BE2C (cell line): ENCODE results near the gene EFHD1.

Experiments used
- DNase-seq: peaks from one replicate; pipeline ENCODE4 v3.0.0-alpha.2; 2020
- H3K27me3 ChIP-seq: fragments of 250-450 bp; sonication (Bioruptor Pico); 2 replicates; pipeline ENCODE4 v1.5.1; 2020; ENCODE audit warnings: mild to moderate bottlenecking
- H3K36me3 ChIP-seq: fragments of 250-450 bp; sonication (Bioruptor Pico); 2 replicates; pipeline ENCODE4 v1.5.1; 2020; ENCODE audit warnings: mild to moderate bottlenecking
- H3K4me1 ChIP-seq: fragments of 250-450 bp; sonication (Bioruptor Pico); 2 replicates; pipeline ENCODE4 v1.5.1; 2020
- H3K4me3 ChIP-seq: 2 replicates; pipeline ENCODE4 v1.5.1; 2011; ENCODE audit warnings: low read depth, low read length
- H3K9me3 ChIP-seq: fragments of 250-450 bp; sonication (Bioruptor Pico); 2 replicates; pipeline ENCODE4 v1.5.1; 2020
- TF ChIP-seq, protein P1 (sequence below): IDR thresholded peaks from 2 replicates; pipeline ENCODE4 v1.5.1; 2012; ENCODE audit warnings: mild to moderate bottlenecking, low read depth, low read length

Gene EFHD1

DNA sequence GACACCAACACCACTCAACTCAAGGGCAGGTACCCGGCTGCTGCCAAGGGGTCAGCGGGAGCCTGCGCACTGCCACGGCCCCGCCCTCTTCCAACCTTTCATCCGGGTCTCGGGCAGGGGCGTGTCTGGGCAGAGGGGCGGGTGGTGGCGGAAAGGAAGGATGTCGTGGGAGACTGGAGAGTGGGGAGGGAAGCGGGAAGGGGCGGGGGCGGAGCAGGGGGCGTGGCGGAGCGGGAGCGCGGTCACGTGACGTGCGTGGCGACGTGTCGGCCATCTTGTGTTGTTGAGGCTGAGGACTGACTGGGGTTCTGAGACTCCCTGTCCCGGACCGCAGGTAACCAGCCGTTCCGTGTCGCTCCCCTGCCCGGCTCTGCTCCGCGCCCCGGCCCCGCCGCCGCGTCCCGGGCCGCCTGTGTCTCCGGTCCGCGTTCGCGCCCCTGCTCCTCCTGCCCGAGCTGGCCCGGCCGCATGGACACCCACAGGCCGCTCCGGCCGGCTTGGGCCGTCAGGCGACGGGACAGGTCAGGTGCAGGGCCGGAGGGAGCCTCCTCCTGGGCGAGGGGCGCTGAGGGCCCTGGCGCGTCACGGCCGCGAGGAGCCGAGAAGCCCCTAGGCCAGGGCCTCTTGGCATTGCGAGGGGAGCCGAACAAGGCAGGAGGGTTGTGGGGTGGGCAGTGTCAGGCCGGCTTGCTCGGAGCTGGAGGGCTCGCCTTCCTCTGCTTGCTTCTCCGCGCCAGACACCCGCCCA lies 63.8 kb downstream of the EFHD1 start, which contains the start of gene GIGYF2:
TSS of gene GIGYF2 (plus strand) at position 273 of the 748 bp plus-strand sequence. CDS start 37,867 bp downstream, outside the sequence.
- Histone ChIP-seq H3K9me3 (no peaks in the 10 kb centered on the region), H3K36me3 (no peaks in the 10 kb centered on the region; the same call in 1 of the 2 replicates), H3K4me1 (peaks cover 9% of the 10 kb centered on the region), H3K27me3 (no peaks in the 10 kb centered on the region), H3K4me3 (peak within 1 kb of the TSS; percentile 94)
- peak; percentile 98 for DNase-seq
- TF ChIP-seq, protein P1, sequence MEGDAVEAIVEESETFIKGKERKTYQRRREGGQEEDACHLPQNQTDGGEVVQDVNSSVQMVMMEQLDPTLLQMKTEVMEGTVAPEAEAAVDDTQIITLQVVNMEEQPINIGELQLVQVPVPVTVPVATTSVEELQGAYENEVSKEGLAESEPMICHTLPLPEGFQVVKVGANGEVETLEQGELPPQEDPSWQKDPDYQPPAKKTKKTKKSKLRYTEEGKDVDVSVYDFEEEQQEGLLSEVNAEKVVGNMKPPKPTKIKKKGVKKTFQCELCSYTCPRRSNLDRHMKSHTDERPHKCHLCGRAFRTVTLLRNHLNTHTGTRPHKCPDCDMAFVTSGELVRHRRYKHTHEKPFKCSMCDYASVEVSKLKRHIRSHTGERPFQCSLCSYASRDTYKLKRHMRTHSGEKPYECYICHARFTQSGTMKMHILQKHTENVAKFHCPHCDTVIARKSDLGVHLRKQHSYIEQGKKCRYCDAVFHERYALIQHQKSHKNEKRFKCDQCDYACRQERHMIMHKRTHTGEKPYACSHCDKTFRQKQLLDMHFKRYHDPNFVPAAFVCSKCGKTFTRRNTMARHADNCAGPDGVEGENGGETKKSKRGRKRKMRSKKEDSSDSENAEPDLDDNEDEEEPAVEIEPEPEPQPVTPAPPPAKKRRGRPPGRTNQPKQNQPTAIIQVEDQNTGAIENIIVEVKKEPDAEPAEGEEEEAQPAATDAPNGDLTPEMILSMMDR = no peak

DNA sequence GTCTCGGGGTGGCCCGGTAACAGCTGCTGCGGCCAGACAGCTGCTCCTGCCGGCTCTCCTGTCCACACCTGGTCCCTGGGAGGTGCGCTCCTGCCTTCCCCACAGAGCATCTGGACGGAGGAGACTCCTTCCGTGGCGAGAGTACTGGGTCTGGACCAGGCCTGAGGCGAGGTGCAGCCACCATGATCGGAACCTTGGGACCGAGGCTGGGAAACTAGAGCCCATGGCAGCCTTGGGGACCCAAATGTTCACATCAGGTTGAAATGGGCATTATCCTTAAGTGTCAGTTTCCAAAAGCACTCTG lies 64.4 kb downstream of the EFHD1 start:
- Histone ChIP-seq H3K27me3 (no peaks in the 10 kb centered on the region), H3K9me3 (no peaks in the 10 kb centered on the region), H3K4me1 (peaks cover 9% of the 10 kb centered on the region), H3K36me3 (no peaks in the 10 kb centered on the region; the same call in 1 of the 2 replicates), H3K4me3 (peak overlapping the region; percentile 94)
- TF ChIP-seq, protein P1 = no peak
- DNase-seq = no peak

DNA sequence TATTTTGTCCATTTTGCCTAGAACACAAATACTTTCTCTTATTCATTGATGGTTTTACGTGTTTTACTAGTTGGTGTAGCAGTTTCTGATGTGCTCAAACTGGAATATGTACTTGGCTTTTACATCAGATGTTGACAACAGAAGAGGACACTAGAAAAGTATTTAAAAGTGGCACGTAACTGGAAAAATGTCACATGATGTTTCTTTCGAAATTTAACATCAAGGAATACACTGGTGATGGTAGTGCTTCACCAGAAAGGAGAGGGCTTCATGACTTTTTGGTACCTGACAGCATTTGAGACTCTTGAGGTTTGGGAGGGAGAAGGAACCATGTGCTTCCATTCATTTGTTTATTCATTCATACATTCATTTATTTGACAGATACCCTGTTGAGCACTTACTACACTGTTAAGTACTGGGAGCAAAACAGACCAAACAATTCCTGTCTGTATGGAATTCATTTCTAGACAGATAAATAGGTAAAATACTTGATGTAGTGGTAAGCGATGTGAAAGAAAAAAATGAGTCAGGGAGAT lies 65.2 kb downstream of the EFHD1 start:
- TF ChIP-seq, protein P1 = no peak
- no peaks in the 10 kb centered on the region for H3K27me3 ChIP-seq
- H3K9me3 ChIP-seq = no peaks in the 10 kb centered on the region
- DNase-seq = no peak
- peak overlapping the region; percentile 94 for H3K4me3 ChIP-seq
- H3K4me1 ChIP-seq = peaks cover 9% of the 10 kb centered on the region
- H3K36me3 ChIP-seq = peaks cover under 1% of the 10 kb centered on the region

DNA sequence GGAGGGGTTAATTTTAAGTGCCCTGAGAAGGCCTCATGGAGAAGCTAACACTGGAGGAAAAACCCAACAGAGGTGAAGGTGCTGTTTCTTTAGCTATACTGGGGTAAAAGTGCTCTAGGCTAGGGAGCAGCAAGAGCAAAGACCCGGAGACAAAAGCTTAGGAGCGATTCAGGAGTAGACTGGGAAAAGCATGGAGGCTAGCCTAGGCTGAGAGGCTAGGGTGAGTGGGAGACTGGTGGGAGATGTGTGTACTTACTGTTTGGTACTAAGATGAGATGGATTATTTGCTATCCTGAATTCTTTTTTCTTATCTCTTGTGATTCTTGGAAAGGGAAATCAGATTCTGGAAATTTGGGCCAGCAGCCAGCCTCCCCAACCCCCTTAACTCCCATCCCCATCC lies 65.7 kb downstream of the EFHD1 start:
- peak; percentile 10 for DNase-seq
- TF ChIP-seq, protein P1 = no peak
- Histone ChIP-seq H3K27me3 (no peaks in the 10 kb centered on the region), H3K4me1 (peaks cover 9% of the 10 kb centered on the region), H3K9me3 (no peaks in the 10 kb centered on the region), H3K4me3 (peak overlapping the region; percentile 94), H3K36me3 (peaks cover 3% of the 10 kb centered on the region)

DNA sequence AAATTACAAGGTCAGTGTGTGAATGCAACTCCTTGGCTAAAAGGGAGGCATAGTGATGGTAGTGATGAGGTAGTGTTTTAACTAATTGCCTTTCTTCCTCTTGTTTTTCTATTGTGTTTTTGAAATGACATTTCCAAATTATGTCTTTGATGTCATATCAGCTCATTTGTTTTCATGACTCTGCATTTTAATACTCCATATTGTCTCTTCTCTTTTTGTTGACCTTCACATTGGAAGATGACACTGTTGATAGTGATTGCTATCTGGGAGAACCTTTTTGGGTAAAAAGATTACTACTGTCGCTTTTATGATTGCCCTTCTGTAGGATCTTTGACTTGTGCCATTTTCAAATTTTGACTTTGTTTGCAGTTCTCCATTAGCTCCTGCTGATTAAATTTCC lies 66.8 kb downstream of the EFHD1 start:
- H3K4me1 ChIP-seq = peaks cover 9% of the 10 kb centered on the region
- no peaks in the 10 kb centered on the region for H3K27me3 ChIP-seq
- H3K4me3 ChIP-seq = no peak overlapping the region
- TF ChIP-seq, protein P1 = no peak
- DNase-seq = no peak
- no peaks in the 10 kb centered on the region for H3K9me3 ChIP-seq
- H3K36me3 ChIP-seq = peaks cover 10% of the 10 kb centered on the region

DNA sequence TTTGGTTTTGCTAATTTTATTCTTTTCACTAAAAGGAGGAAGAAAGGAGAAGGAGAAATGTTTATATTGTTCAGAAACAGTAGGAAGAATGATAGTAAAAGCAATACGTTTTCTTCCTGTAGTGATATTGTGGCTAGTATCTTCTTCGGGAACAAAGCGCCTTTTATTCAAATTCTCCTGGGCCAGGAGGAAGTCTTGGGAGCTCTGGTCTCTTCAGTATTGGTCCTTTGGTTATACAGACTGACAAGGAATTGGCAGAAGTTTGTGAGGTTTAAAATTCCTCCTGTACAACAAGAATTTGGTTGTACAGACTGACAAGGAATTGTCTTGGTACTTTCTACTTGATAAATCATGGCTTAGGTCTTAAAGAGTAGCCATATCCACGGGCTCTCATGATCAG lies 73.7 kb downstream of the EFHD1 start:
- Histone ChIP-seq H3K36me3 (peaks cover 29% of the 10 kb centered on the region), H3K4me1 (no peaks in the 10 kb centered on the region), H3K4me3 (no peak overlapping the region), H3K27me3 (no peaks in the 10 kb centered on the region), H3K9me3 (no peaks in the 10 kb centered on the region)
- TF ChIP-seq, protein P1 = no peak
- no peak for DNase-seq
